Vagina (tissue), 2 donors: Measurements from ENCODE around the gene ALG11.

Experiments
- CTCF ChIP-seq, 3 experiments: fragments of 450-650 bp in 2 of 3; fragments of 200-600 bp in 1 of 3; sonication (generic) in 1 of 3; IDR thresholded peaks; one replicate each; pipeline ENCODE4 v1.5.1; 2017 to 2019; ENCODE audit warnings: antibody characterized with exemption in 3 of 3, mild to moderate bottlenecking in 2 of 3, moderate library complexity in 2 of 3
- POLR2A ChIP-seq, 2 donors: fragments of 450-650 bp; IDR thresholded peaks; one replicate each; pipeline ENCODE4 v1.6.1; 2017; ENCODE audit warnings: antibody characterized with exemption in 2 of 2, mild to moderate bottlenecking in 2 of 2, moderate library complexity in 2 of 2
- POLR2AphosphoS5 ChIP-seq, 2 donors: sonication (generic); formaldehyde crosslinking; IDR thresholded peaks; one replicate each; pipeline ENCODE4 v1.9.0; 2017; ENCODE audit warnings: antibody characterized with exemption in 2 of 2, mild to moderate bottlenecking in 2 of 2, low read depth in 1 of 2; ENCODE audit not compliant: insufficient read depth in 1 of 2

- TF ChIP-seq POLR2A (IDR thresholded peaks at IDR 0.05) (no peak), CTCF (IDR thresholded peaks at IDR 0.05) (no peak), POLR2AphosphoS5 (IDR thresholded peaks at IDR 0.05; ENCODE audit: insufficient read depth in 1 of 2, low read depth in 1 of 2) (no peak)
These were observed 13.5 kb downstream of the ALG11 start for GRCh38 chr13:52025475-52026245.
